GM18526 (cell line): ENCODE data around the gene PTPRD.

Source experiments
- POLR2A ChIP-seq: IDR thresholded peaks from 3 replicates; pipeline ENCODE4 v1.6.1; 2011; ENCODE audit not compliant: insufficient read length; ENCODE audit errors: extremely low read depth

The PTPRD gene

DNA sequence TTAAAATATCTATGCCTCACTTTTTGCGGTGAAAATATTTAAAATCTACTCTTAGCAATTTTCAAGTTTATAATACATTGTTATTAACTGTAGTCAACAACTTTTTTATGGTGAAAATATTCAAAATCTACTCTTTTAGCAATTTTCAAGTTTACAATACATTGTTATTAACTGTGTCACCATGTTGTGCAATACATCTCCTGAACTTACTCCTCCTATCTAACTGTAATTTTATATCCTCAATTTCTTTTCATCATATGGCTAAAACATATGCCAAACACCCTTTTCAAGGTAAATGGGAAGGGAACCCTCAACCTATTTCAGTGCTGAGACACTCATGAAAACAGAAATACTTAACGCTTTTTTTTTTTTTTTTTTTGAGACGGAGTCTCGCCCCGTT, 1830.6 kb downstream of the PTPRD start:
- TF ChIP-seq POLR2A, result no peak

DNA sequence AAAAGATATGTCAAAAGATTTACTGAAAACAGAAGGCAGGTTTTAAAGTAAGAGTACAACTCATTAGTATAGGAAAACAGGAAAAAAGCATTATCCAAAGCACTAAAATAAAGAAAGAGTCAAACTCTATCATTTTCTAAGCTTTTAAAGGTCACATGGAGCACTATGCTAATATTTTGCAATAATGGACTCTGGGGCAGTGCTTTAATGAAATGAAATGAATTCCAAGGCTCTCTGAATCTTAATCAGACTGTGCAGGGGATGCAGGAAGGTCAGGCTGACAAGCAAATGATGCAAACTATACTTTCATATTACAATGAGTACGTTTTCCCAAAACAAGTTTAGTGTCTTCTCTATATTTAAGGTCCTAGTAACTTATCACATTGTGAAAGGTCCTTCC, 1831.3 kb downstream of the PTPRD start:
- no peak for TF ChIP-seq POLR2A

DNA sequence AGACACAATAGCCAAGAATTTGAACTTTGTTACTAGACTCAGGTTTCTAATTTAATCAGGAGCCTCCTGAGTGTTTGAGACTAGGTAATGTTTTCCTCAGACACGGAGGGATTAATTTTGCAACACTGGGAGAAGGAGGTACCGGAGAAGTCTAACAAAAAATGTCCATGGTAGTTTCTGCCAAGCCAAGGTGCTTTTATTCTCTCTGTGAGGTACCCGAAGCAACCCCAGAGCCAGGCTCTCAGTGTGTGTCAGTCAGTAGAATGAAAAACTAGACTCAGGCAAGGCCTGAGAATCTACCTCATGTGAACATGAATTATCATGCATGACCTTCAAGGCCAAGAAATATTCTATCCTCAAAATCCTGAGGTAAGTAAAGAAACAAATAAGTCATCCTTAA, 1832.4 kb downstream of the PTPRD start:
- no peak for TF ChIP-seq POLR2A

DNA sequence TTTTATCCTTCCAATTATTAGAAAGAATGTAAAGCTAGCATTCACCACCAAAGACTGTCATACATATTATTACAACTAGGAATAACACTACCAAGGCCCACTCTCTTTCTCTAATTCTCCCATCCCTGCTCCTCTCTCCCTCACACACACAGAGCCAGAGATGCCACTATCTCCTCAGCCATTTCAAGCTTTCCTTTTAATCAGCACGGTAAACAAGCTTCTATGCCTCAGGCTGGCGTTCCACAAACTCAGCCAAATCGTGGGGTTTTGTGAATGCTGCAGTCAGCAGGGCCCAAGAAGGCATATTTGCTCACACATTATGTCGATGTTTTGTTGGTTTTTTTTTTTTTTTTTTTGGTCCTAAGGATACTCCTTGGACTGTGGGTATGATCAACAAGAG, 1833.3 kb downstream of the PTPRD start:
- TF ChIP-seq POLR2A, result no peak

DNA sequence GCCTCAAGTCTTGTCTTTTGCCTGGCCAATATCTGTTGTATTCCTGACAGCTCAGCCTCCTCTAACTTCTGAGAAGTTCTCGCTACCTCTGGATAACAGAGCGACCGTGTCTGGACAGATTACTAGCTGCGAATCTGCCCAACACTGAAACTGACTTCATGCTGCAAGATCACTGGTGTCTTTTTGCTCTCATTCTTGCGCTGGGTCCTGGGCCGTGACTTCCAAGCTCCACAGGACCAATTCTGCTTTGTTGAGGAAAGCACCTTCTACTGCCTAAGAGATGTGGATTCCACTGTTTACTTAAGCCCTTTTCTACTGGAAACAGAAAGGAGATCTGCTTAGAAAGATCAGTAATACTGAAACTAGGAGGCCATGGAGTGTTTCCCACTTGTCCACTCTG, 1834.4 kb downstream of the PTPRD start:
- no peak for TF ChIP-seq POLR2A

DNA sequence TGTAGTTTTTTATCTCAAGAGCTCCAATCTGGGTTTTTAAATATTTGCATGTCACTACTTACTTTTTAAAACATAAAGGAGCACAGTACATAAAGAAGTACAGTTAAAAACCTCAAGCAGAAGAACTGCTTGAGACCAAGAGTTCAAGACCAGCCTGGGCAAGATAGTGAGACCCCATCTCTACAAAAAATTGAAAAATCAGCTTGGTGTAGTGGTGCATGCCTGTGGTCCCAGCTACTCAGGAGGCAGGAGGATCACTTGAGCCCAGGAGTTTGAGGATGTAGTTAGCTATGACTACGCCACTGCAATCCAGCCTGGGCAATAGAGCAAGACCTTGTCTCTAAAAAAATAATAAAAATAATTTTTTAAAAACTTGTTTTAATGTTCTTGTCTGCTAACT, 1840.5 kb downstream of the PTPRD start:
- no peak for TF ChIP-seq POLR2A

DNA sequence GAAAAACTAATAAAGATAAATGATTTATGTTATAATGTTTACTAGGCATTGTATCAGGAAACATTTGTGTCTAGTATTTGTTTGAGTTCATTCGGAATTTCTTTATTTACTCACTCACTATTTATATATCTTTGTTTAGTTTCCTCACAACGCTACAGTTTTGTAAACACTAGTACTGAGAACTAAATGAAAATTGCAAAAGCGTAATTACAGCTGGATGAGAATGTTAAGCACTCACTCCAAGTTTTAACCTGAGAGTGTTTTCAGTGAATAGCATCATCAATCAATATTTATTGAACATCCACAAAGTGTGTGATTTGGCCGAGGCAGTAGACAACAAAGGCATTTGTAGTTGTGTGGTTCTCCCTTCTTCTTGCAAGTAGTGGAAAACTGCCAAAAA, 1843.6 kb downstream of the PTPRD start:
- TF ChIP-seq POLR2A, result no peak

DNA sequence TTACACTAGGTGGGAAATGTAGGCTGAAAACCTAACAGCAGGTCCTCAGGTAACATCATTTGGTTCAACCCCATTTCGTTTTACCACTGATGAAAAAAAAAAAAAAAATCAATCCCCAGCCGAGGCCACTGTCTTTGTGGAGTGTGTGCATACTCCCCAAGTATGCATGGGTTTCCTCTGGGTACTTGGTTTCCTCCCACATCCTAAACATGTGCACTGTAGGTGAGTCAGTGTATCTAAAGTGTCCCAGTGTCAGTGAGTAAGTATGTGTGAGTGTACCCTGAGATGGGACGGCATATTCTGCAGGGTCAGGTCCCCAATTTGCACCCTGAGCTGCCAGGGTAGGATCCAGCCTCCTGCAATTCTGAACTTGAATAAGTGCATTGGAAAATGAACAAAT, 1846.7 kb downstream of the PTPRD start:
- TF ChIP-seq POLR2A, result no peak

DNA sequence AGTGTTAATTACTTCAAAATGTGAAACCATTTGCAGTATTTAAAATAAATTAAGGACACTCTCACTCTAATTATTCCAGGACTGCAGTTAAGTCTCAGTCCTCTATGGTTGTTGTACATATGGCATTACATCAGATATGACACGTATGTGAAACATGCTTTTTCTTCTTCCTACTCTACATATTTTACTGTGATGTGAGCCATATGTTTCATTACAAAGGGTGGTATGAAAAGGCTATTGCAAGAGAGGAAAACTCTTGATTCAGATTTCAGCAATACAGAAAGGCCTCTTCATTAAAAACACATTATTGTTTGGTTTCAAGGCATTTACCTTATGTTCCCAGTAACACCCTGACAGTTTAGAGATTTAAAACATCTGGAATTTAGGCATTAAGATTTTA, 1848.8 kb downstream of the PTPRD start:
- TF ChIP-seq POLR2A, result no peak

DNA sequence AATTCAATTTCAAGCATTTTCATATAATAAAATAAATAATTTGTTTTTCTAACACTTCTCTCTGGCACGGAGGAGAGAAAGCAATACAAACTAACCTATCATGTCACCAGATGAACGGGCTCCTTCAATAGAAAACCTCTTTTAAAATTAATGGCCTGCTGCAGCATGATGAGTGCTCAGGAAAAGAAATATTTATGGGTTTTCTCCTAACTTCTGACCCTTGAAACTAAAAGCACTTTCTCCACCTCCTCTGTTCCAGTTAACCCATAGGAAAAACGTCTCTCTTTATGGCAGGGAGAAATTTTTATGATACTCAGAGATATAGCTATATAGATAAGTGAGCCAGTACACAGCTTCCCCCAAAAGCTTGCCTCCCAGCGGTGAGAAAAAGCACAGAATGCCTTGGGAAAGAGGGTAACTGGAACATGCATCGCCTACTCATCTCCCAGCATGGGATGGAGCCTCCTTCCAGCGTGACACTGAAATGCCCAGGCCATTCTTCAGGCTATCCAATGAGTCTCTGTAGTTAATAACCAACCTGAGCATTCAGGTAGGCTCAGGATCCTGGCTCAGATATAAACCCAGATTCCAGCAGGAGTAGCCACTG, 1850.2 kb downstream of the PTPRD start:
- TF ChIP-seq POLR2A, result no peak

DNA sequence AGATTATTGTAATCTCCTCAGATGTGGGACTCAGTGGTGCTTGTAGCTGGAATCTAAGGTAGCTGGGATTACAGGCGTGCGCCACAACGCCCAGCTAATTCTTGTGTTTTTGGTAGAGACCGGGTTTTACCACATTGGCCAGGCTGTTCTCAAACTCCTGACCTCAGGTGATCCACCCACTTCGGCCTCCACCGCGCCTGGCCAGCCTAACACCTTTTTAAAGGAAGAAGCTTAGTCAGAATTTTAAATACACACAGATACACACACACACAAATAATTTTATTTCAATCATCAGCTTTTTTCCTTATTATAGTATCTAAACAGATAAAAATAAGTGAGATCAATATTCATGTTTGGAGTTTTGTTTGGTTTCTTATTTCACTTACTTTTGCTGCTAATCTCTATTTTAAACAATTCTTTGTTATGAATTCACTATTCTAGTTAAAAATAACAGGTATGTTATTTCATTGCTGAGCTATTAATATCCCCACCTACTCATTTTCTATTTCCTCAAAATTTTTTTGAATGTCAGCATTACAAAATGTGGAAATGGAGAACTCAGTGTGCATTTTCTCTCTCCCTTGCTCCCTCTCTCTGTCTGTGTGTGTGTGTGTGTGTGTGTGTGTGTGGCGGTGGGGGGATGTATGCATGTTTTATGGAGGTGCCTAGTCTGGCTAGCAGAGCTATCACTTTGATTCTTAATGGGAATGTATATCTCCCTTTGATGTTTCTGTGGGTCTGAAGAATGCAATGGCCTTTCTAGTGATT, 1852.6 kb downstream of the PTPRD start:
- TF ChIP-seq POLR2A, result no peak

DNA sequence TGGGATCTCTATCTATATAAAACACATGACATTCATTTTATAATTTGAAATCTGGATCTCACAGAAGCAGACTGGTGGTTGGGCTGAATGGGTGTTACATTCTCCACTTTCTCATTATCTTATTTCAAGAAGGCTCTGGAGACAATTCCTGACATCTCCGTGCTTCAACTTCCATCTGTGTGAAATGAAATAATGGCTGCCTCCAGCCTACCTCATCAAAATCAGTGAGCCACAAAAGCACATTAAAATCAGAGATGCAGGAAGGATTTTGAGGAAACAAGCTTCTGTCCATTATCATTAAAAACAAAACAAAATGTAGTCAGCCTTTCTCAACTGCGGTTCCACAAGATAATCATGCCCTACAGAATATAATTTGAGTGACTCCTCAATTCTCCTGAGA, 1854.9 kb downstream of the PTPRD start:
- no peak for TF ChIP-seq POLR2A

DNA sequence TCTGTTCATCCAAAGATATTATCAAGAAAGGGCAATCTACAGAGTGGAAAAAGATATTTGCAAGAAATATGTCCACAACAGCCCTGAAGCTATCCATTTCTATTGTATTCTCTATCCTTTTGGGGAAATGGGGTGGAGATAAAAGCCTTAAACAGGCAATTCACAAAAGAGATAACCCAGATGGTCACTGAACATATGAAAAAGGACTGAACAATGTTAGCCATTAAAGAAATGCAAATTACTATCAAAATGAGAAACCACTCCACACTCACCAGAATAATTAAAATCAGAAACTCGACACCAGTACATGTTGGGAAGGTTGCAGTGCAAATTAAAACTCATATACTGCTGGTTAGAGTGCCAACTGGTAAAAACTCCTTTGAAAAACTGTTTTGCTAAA, 1858.1 kb downstream of the PTPRD start:
- no peak for TF ChIP-seq POLR2A

DNA sequence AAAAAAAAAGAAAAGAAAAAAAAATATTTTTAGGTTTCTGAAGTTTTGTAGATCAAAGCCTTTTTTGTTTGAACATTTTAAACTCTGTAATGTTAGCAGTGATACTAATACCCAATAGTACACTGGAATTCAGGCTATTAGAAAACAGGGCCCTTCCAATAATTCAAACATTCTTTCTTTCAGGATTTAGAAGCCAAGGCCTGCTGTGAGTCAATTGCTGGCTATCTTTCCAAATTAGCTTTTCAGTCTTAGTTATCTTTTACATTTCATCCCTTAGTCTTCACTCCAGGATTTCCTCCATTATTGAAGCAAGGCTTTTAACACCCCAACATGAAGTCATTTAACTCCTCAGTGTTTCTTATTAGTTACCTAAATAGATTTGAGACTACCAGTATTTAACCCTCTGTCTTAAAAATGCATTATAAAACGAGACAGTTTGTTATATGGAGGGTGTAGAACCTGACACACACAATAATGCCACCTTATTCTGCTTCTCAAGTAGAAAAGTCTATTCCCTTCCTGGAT, 1861.3 kb downstream of the PTPRD start:
- TF ChIP-seq POLR2A, result no peak

DNA sequence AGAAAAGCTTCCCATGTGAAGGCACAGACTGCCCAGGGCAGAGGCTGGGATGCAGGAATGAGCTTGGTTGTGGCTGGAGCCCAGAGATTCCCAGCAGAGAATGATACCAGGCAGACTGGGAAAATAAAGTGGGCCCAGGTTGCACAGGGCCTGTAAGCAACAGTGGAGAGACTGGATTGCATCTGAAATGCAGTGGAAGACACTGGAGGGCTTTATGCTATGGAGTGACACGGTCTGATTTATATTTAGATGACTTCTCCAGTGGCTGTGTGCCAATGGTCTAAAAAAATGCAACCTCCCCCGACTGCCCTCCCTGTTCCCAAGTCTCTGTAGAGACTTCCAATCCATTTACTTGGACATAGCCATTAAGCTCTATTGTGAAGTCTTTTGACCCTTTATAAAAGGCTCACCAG, 1862.2 kb downstream of the PTPRD start:
- TF ChIP-seq POLR2A, result no peak

DNA sequence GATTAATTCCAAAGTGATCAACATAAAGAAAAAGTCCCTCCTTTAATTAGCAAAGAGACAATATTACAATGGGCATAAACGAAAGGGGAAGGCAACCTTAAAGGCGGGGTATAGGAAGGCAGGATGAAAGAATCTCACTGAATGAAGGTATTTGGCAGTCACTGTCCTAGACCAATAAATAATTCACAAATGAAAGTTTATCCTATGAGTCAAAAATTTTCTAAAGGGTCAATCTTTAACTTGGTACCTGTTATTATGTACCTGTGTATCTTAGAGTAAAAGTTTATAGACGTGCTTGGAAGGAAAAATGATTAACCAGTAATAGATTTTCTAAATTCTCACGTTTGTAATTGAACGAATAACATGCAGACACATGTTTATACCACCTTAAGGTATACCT, 1867.5 kb downstream of the PTPRD start:
- no peak for TF ChIP-seq POLR2A

DNA sequence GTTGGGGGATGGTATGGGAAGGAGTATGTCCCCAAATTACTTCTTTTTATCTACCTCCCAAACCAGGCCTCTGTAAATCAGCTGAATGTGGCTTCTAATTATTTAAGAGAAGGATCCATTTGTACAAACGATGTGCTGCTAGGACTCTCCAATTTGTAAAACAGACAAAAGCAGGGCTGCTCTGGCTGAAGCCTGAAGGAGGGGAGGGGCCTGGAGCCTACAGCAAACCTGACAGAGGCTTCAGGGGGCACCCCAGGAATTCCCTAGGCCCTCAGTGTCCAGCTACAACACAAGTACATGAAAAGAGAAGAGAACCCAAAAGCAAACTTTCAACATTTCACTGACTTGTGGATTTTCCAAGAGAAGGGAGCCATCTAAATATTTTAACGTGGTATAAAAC, 1873.9 kb downstream of the PTPRD start:
- TF ChIP-seq POLR2A, result no peak
